CD4-positive, alpha-beta T cell treated with Interferon alpha-2 for 1 hour (primary cell): ENCODE data around the gene ERC2.

Source experiments
- DNase-seq, 2 donors: peaks; one replicate each; pipeline ENCODE4 v3.0.0-alpha.2; 2020 to 2022

ERC2 gene

DNA sequence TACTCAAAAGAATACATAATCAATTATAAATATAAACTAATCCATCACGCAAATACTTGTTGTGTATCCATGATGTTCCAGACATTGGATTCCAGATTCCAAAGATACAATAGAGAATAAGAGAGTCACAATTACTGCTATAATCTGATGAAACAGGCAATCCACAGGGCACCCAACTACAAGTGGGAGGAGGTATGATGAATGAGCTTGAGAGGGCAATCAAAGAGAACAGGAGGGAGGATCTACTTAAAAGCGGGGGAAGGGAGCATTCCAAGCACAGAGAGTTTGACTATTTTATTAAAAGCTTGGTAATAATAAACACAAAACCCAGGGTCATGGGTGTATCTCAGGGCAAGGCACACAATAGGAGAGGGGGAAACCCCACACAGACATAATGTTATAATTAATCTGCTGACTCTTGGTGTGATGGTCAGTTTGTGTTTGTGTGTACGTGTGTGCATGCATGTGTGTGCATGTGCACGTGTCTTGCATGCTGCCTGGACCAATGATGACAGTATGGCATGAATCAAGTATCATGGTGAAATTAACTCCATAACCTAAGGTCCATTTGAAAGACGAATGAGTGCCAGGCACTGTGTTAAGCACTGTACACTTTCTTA lies 655.8 kb downstream of the ERC2 start:
- DNase-seq: no peak

- no peak for DNase-seq
Measured at GRCh38 chr3:55807210-55807609, 661.1 kb downstream of the ERC2 start.

GRCh38 chr3:55805169-55805568 lies 663.1 kb downstream of the ERC2 start:
- no peak for DNase-seq

GRCh38 chr3:55804170-55805095 lies 663.8 kb downstream of the ERC2 start:
- DNase-seq: no peak

- no peak for DNase-seq
Measured at GRCh38 chr3:55802816-55803215, 665.5 kb downstream of the ERC2 start.

DNA sequence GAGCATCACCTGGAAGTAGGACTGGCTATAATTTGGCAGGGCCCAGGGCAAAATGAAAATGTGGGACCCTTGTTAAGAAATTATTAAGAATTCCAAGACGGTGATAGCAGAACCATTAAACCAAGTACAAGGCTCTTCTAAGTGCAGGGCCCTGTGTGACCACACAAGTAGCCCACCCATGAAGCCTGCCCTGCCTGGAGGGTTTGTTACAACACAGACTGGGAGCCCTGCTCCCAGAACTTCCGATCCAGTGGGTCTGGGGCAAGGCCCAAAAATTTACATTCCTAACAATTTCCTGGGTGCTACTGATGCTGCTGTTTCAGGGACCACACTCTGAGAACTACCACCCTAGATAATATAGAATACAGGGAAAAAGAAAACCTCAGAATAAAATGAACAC lies 666.6 kb downstream of the ERC2 start:
- no peak for DNase-seq

GRCh38 chr3:55801068-55801467 lies 667.2 kb downstream of the ERC2 start:
- no peak for DNase-seq

DNA sequence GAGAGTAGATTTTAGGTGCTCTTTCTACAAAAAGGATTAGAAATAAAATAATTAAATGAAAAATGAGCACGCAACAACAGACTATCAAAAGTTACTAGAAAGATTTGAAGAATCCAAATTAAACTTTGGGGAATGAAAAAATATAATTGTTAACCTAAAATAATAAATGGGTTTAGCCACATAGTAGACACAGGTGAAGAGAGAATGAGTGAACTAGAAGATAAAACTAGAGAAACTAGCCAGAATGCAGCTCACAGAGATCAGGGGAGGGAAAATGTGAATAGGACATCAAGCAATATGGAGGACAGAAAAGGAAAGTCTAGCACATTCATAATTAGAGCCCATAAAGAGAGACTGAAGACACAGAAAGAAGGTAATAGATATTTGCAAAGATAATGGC lies 670.5 kb downstream of the ERC2 start:
- DNase-seq: no peak

- no peak for DNase-seq
Measured at GRCh38 chr3:55797084-55797483, 671.2 kb downstream of the ERC2 start.

GRCh38 chr3:55796533-55796932 lies 671.7 kb downstream of the ERC2 start:
- DNase-seq: no peak

DNA sequence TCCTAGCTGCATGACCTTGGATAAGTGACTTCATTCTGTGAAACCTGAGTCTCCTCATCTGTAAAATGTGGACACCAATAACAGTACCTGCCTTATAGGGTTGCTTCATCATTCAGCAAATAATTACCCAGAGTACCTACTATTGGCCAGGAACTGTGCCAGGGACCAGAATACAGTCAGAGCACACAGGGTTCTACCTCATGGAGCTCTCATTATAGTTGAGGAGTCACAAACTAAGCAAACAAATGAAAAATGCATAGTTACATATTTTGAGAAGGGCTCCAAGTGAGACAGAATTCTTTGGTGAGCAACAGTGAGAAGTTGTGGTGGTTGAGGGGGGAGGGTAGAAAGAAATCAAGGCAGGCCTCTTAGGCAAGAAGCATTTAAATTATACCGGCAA lies 672.5 kb downstream of the ERC2 start:
- no peak for DNase-seq

GRCh38 chr3:55795296-55795695 lies 673.0 kb downstream of the ERC2 start:
- DNase-seq: no peak

DNA sequence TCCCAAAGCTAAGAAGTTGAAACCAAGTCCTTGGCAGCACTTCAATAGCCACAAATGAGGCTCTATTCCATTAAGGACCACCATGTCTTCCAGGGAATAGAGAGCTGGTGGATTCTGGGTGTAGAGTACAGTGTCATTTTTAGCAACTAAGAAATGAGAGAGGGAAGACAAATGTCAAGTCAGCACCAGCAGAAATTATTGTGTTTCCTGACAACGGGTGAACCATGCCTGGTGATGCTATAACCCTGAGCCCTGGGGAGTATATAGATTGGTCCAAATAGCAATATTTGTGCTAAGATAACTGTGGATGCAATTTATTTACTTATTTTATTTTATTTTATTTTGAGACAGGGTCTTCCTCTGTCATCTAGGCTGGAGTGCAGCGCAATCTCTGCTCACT lies 675.5 kb downstream of the ERC2 start:
- DNase-seq: no peak

- DNase-seq: no peak
Measured at GRCh38 chr3:55792009-55792408, 676.3 kb downstream of the ERC2 start.

DNA sequence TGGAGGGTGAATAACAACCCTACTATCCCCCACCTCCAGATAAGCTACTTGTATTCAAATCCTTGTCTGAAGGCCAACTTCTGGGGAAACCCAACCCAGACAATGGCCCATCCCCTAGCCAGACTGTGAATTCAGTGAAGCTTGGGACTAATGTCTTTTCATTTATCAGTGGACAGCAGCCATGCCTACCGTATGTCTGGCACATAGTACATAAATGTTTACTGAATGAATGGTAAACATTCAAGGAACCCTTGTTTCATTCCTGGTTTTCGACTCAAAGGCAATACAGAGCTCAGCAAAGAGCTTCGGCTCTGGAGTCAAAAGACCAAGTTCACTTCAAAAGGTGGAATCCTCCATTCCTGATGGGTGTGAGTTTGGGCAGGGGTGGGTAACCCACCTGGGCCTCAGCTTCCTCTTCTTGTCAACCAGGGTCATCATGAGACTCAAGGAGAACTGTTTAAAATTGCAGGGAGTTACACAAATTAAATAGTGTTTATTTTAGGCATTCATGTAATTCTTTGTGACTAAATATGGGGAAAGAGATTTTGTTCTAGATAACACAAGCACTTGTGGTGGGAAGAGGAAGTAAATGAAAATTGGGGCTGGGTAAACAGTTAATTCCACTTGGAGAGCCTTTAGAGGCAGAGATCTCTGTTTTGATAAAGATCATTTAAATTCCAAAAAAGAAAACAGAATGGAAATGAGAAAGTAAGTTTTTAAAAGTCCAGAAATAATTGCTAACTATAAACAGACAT lies 677.5 kb downstream of the ERC2 start:
- no peak for DNase-seq

GRCh38 chr3:55789516-55789915 lies 678.8 kb downstream of the ERC2 start:
- no peak for DNase-seq

DNA sequence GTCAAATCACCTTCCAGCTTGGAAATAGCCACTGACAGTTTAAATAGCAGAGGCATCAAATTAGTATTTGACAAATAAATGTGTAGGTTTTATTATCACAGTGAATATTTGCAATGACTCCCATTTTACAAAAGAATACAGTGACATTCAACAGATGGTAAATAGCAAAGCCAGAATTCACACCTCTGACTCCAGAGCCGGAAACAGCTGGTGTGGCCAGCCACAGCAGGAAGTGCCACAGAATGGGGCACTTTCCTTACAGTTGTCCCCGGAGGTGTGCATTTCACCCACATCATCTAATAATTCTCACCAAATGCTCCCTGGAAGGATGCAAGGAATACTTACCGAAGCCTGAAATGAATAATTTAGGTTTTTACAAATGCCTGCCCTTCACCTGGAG lies 685.5 kb downstream of the ERC2 start:
- no peak for DNase-seq

DNA sequence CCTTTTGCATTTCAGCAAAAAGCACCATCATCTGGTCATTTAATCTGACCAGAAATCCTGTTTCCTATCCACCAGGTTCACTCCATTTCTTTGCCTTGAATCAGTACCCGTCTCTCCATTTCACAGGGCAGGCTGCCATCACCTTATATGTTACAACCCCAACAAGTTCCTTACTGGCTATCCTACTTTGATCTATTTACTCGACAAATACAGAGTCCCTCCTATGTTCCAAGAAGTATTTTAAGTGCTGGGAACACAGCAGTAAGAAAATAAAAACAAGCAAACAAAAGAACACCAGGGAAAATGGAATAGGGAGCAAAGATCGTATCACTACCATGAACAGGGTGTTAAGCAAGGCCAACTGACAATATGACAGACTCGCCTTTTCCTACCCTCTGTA lies 685.9 kb downstream of the ERC2 start:
- no peak for DNase-seq

- DNase-seq: no peak
Measured at GRCh38 chr3:55780913-55781312, 687.4 kb downstream of the ERC2 start.

GRCh38 chr3:55779543-55779942 lies 688.7 kb downstream of the ERC2 start:
- no peak for DNase-seq

DNA sequence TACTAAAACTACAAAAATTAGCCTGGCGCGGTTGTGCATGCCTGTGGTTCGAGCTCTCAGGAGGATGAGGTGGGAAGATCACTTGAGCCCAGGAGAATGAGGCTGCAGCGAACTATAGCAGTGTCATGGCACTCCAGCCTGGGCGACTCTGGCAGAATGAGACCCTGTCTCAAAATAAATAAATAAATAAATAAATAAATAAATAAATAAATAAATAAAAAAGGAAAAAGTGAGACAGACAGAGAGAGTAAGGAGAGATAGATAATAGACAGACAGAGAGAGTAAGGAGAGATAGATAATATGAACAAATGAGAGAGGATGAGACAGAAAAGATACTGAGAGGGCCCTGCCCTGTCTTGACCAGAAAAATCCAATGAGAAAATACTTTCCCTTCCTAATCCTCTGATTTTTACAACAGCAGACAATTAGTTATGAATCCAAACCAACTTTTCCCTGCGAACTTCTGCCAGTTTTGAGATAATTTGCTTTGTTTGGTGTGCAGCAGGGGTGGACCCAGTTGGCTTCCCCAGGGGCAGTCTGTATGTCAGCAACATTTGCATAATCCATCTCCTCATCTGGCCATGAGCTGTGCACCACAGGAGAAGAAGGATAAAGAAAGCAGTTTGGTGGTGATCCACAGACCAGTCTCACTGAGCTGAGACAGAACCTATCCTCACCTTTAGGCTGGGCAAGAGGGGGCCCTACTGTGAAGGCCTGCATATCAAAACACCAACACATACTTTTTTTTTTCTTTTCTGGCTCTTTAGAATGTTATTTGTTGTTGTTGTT lies 692.7 kb downstream of the ERC2 start:
- no peak for DNase-seq

DNA sequence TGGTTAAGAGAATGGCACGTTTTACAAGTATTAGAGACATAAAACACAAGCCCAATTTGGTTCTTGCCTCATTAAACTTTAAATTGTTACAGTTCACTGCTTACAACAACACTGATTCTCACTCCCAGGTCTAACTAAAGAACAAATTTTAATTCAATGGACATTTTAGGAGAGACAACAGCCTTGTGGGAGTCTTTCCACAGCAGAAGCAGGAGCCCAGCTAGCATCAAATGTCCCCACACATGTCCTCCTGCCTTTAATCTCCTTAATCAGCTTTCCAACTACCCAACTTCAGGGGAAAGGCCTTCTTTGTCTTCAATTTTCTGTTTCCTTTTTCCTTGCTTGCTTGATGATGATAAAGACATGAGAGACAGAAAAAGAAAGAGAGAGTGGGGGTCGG lies 693.4 kb downstream of the ERC2 start:
- no peak for DNase-seq

DNA sequence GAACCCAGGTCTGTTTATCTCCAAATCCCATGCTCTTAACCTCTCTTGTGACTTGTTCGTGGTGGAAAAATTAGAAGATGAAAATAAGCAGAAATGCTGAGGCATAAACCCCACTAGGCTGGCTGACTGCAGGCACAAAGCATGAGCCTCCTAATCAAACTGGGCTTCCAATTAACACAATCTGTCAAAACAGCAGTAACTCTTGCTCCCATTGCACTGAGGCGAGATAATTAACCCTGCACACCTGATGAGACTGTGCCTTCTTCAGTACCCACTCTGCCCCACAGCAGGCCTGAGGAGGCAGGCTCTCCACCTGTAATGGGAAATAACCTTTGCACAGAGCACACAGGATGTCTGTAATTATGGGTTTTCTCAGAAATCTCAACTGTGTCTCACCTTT lies 696.8 kb downstream of the ERC2 start:
- DNase-seq: no peak
